K562 (cell line): ENCODE measurements around the gene CST4. TPM values are rescaled to one million over a fixed set of nuclear protein-coding genes. Genes with fewer than 3 reads are reported as not detected.

Experiments used
- ATAC-seq: fragments of 200-7000 bp; cut with Tn5 transposase; 3 replicates; pipeline ENCODE4 v1.9.1; 2020; ENCODE audit warnings: moderate library complexity
- BruUV-seq: library from RNA; stranded (reverse); fragments of 400-500 nt; replicated peaks from 2 replicates; lab custom pipeline; 2021; lab: Mats Ljungman, UMichigan
- CTCF ChIA-PET: fragments of 300-600 bp; formaldehyde crosslinking; extraction: SDS; loops from one replicate; lab custom pipeline; 2021; ENCODE audit warnings: low intra/inter-chr PET ratio; lab: Yijun Ruan, JAX
- POLR2A ChIA-PET: fragments of 300-600, 350-650 bp; sonication (Branson Sonifier 250); formaldehyde crosslinking; extraction: SDS; loops from one replicate; lab custom pipeline; 2021; ENCODE audit warnings: antibody characterized with exemption, inconsistent platforms; lab: Yijun Ruan, JAX
- DNase-seq, 4 experiments: peaks; one replicate each; pipeline versions ENCODE4 v3.0.0 to v3.0.0-alpha.2; 2011 to 2018; ENCODE audit warnings: low spot score in 3 of 4, mixed read lengths in 3 of 4; ENCODE audit errors: extremely low read depth in 1 of 4
- FAIRE-seq: peaks from 2 replicates; lab custom pipeline; 2011; peaks lifted over from hg19 to GRCh38; lab: Jason Lieb, UNC
- H2AFZ ChIP-seq: 2 replicates; pipeline ENCODE4 v1.6.0; 2011; ENCODE audit warnings: low read depth, low read length, control low read depth, inconsistent platforms
- H3K27ac ChIP-seq: fragments of 200-600 bp; 3 replicates; pipeline ENCODE4 v1.8.0; 2011; ENCODE audit warnings: low read depth, mild to moderate bottlenecking, control low read depth, inconsistent platforms, low read length, moderate library complexity, mixed read lengths; ENCODE audit errors: extremely low read depth
- H3K27me3 ChIP-seq, 2 experiments: fragments of 300-600 bp in 1 of 2; 2 replicates in 1 of 2; 3 replicates in 1 of 2; pipeline versions ENCODE4 v1.6.0 to v1.8.0; 2011; ENCODE audit warnings: inconsistent platforms in 2 of 2, low read length in 2 of 2, mild to moderate bottlenecking in 1 of 2, mixed read lengths in 1 of 2, moderate library complexity in 1 of 2; ENCODE audit not compliant: control insufficient read depth in 2 of 2, insufficient read depth in 2 of 2
- H3K36me3 ChIP-seq: fragments of 300-600 bp; 3 replicates; pipeline ENCODE4 v1.8.0; 2011; ENCODE audit warnings: mild to moderate bottlenecking, low read length, inconsistent platforms; ENCODE audit not compliant: control insufficient read depth, insufficient read depth
- H3K4me1 ChIP-seq, 2 experiments: fragments of 200-600 bp in 1 of 2; replicated peaks in 1 of 2; 2 replicates in 1 of 2; 3 replicates in 1 of 2; pipeline versions ENCODE4 v1.5.1 to v1.8.0; 2011; ENCODE audit warnings: inconsistent platforms in 2 of 2, low read length in 2 of 2, mild to moderate bottlenecking in 1 of 2, mixed read lengths in 1 of 2, moderate library complexity in 1 of 2; ENCODE audit not compliant: control insufficient read depth in 2 of 2, insufficient read depth in 2 of 2
- H3K4me2 ChIP-seq: 2 replicates; pipeline ENCODE4 v1.6.1; 2011; ENCODE audit warnings: low read length, control low read depth, inconsistent platforms, mixed read lengths; ENCODE audit not compliant: insufficient read depth
- H3K4me3 ChIP-seq: fragments of 200-600 bp; sonication (generic), shearing (Covaris generic); 2 replicates; pipeline ENCODE4 v1.5.1; 2016; ENCODE audit warnings: control low read depth, inconsistent platforms
- H3K79me2 ChIP-seq: fragments of 200-600 bp; 3 replicates; pipeline ENCODE4 v1.8.0; 2011; ENCODE audit warnings: low read length, inconsistent platforms; ENCODE audit not compliant: control insufficient read depth, insufficient read depth
- H3K9ac ChIP-seq, 2 experiments: 2 replicates each; pipeline versions ENCODE4 v1.6.0 to v1.6.1; 2011; ENCODE audit warnings: low read depth in 2 of 2, low read length in 2 of 2, control low read depth in 1 of 2, inconsistent platforms in 1 of 2, mild to moderate bottlenecking in 1 of 2, mixed read lengths in 1 of 2; ENCODE audit not compliant: insufficient read depth in 1 of 2
- H3K9me1 ChIP-seq: one replicate; pipeline ENCODE4 v1.6.0; 2011; ENCODE audit warnings: inconsistent platforms, mild to moderate bottlenecking, low read length, moderate library complexity; ENCODE audit not compliant: control insufficient read depth, insufficient read depth
- H3K9me3 ChIP-seq: replicated peaks from 2 replicates; pipeline ENCODE4 v1.5.1; 2011; ENCODE audit warnings: low read depth, low read length, inconsistent platforms; ENCODE audit not compliant: control insufficient read depth, insufficient read depth
- H4K20me1 ChIP-seq: replicated peaks from 2 replicates; pipeline ENCODE4 v1.6.1; 2011; ENCODE audit warnings: low read length, inconsistent platforms, mixed read lengths; ENCODE audit not compliant: control insufficient read depth, insufficient read depth
- CTCFL ChIP-seq: IDR thresholded peaks from 2 replicates; pipeline ENCODE4 v1.6.1; 2011; ENCODE audit warnings: borderline replicate concordance, low read depth, mild to moderate bottlenecking, moderate library complexity, low read length; ENCODE audit not compliant: insufficient read depth, poor library complexity, severe bottlenecking
- ELK3 ChIP-seq: fragments of 450-650 bp; formaldehyde crosslinking; IDR thresholded peaks from 2 replicates; pipeline ENCODE4 v1.4.0; 2020; ENCODE audit warnings: mild to moderate bottlenecking
- HCFC1 ChIP-seq: IDR thresholded peaks from 2 replicates; pipeline ENCODE4 v1.6.1; 2012; ENCODE audit warnings: low read depth, low read length, improper control_type of control experiment
- HINFP ChIP-seq: fragments of 450-650 bp; conservative IDR thresholded peaks from 2 replicates; pipeline ENCODE4 v1.6.1; 2016; ENCODE audit warnings: missing genetic modification characterization, low read depth, mild to moderate bottlenecking, control low read depth, missing compliant biosample characterization
- HOXB6 ChIP-seq: fragments of 250-450 bp; sonication (Bioruptor Pico); IDR thresholded peaks from 2 replicates; pipeline ENCODE4 v1.5.1; 2022; ENCODE audit warnings: mild to moderate bottlenecking, borderline replicate concordance
- IRF9 ChIP-seq: fragments of 450-650 bp; IDR thresholded peaks from 2 replicates; pipeline ENCODE4 v1.6.1; 2016; ENCODE audit warnings: missing biosample characterization, missing genetic modification characterization
- MECOM ChIP-seq: fragments of 250-450 bp; sonication (Bioruptor Pico); IDR thresholded peaks from 2 replicates; pipeline ENCODE4 v1.8.0; 2022; ENCODE audit warnings: inconsistent platforms
- NFRKB ChIP-seq: fragments of 450-650 bp; IDR thresholded peaks from 2 replicates; pipeline ENCODE4 v1.6.1; 2016; ENCODE audit warnings: low read depth
- POLR3G ChIP-seq: IDR thresholded peaks from 2 replicates; pipeline ENCODE4 v1.6.1; 2011; ENCODE audit not compliant: insufficient read length, insufficient replicate concordance; ENCODE audit errors: extremely low read depth
- SMARCA5 ChIP-seq: fragments of 450-650 bp; IDR thresholded peaks from 2 replicates; pipeline ENCODE4 v1.6.1; 2016
- ZBTB12 ChIP-seq: fragments of 250-450 bp; sonication (Bioruptor Pico); IDR thresholded peaks from 2 replicates; pipeline ENCODE4 v1.4.0; 2020
- ZKSCAN3 ChIP-seq: fragments of 250-450 bp; sonication (Bioruptor Pico); IDR thresholded peaks from 2 replicates; pipeline ENCODE4 v1.4.0; 2020
- ZNF655 ChIP-seq: fragments of 250-450 bp; sonication (Bioruptor Pico); IDR thresholded peaks from 2 replicates; pipeline ENCODE4 v1.5.0; 2021
- WGBS: fragments of 100-300 bp; shearing (Covaris generic); methylation state at CpG from one replicate; pipeline ENCODE4 v1.1.6; 2016; ENCODE audit warnings: low coverage, mixed read lengths; ENCODE audit not compliant: insufficient coverage; ENCODE audit errors: missing lambda C conversion rate; 5-methylcytosine and 5-hydroxymethylcytosine counted together
- in situ Hi-C: fragments of 300-500 bp; cut with MboI; formaldehyde crosslinking; loops from 4 replicates; pipeline ENCODE4 v1.15.0; 2018; ENCODE audit warnings: inconsistent platforms, mixed read lengths
- intact Hi-C: fragments of 100-400 bp; cut with micrococcal nuclease; formaldehyde crosslinking; loops from 2 replicates; pipeline ENCODE4 v1.14.2; 2022
- polyA plus RNA-seq, 8 experiments: library from polyadenylated mRNA; depleted of rRNA in 4 of 8; stranded (reverse) in 5 of 8; unstranded in 3 of 8; fragments of >200 nt; fragmentation: Nextera tagmentation in 2 of 8; fragmentation: Illumina TruSeq in 1 of 8; extraction: Ambion mirVana in 2 of 8; extraction: Trizol in 1 of 8; gene quantifications; 2 replicates each; pipeline versions ENCODE4 v1.2.1 to v1.2.3, GENCODE V29; 2011 to 2014; ENCODE audit warnings: inconsistent platforms in 1 of 8, missing spikeins in 1 of 8
- total RNA-seq, 7 experiments: library from RNA; depleted of rRNA in 6 of 7; stranded (reverse); fragments of >200 nt in 6 of 7; fragmentation: Illumina TruSeq in 2 of 7; extraction: Trizol in 2 of 7; gene quantifications; 2 replicates each; pipeline versions ENCODE4 v1.2.1 to v1.2.3, GENCODE V29; 2011 to 2021; ENCODE audit warnings: low replicate concordance in 1 of 7

Gene CST4
- total and polyA plus RNA-seq, 9 of the 15 experiments (the other 6 are each of a cell fraction or from before 2014, with no cell fraction given), result not detected

GRCh38 chr20:23640018-23640601 is 48.7 kb downstream of the CST4 start:
- ChIA-PET POLR2A (no interaction called here), CTCF (no interaction called here)
- Histone ChIP-seq H3K9me1 (no peaks in the 10 kb centered on the region), H3K36me3 (peaks cover under 1% of the 10 kb centered on the region; the same call in 1 of the 3 replicates), H4K20me1 (no peaks in the 10 kb centered on the region), H2AFZ (no peak overlapping the region), H3K4me1 (peaks cover 6 to 20% of the 10 kb centered on the region in 2 experiments; a peak in 4 of 5 replicates), H3K27ac (no peak overlapping the region), H3K79me2 (peaks cover 16% of the 10 kb centered on the region), H3K9me3 (no peaks in the 10 kb centered on the region), H3K4me3 (no peak overlapping the region), H3K27me3 (no peaks in the 10 kb centered on the region), H3K4me2 (no peak overlapping the region), H3K9ac (no peak overlapping the region)
- no peak for FAIRE-seq
- no peak for ATAC-seq
- no peak for TF ChIP-seq ZBTB12 (CRISPR knock-in tag)
- no peak for TF ChIP-seq POLR3G
- TF ChIP-seq MECOM (CRISPR knock-in tag), result no peak
- no peak for TF ChIP-seq NFRKB
- no peak for TF ChIP-seq ZKSCAN3 (CRISPR knock-in tag)
- TF ChIP-seq ZNF655, result no peak
- TF ChIP-seq HINFP, result no peak
- no peak for TF ChIP-seq ELK3 (CRISPR knock-in tag)
- TF ChIP-seq CTCFL, result no peak
- no peak for TF ChIP-seq HCFC1
- TF ChIP-seq HOXB6, result no peak
- no peak for TF ChIP-seq IRF9 (tag)
- no peak for TF ChIP-seq SMARCA5
- in situ Hi-C loops (no loop called here), intact Hi-C loops (no loop called here)
- BruUV-seq, result no TSS peak
- DNase-seq, result no peak
- WGBS, result 34% methylated on average over 7 of the region's 8 CpGs
